Transverse colon (tissue), 3 donors: ENCODE results near the gene TTC21A.

ENCODE experiments used
- EP300 ChIP-seq: sonication (generic); formaldehyde crosslinking; IDR thresholded peaks from one replicate; pipeline ENCODE4 v1.6.1; 2017; ENCODE audit warnings: antibody characterized with exemption, low read depth
- POLR2A ChIP-seq: fragments of 450-650 bp; IDR thresholded peaks from one replicate; pipeline ENCODE4 v1.6.1; 2016; ENCODE audit warnings: antibody characterized with exemption, mild to moderate bottlenecking, moderate library complexity
- TF ChIP-seq, protein P1 (sequence below), 5 experiments: fragments of 200-600 bp in 3 of 5; fragments of 450-650 bp in 2 of 5; sonication (generic) in 3 of 5; IDR thresholded peaks; 1 replicate in 2 of 5; 2 replicates in 3 of 5; pipeline ENCODE4 v1.5.1; 2016 to 2017; ENCODE audit warnings: antibody characterized with exemption in 5 of 5, inconsistent platforms in 3 of 5, mild to moderate bottlenecking in 2 of 5, moderate library complexity in 1 of 5

DNA sequence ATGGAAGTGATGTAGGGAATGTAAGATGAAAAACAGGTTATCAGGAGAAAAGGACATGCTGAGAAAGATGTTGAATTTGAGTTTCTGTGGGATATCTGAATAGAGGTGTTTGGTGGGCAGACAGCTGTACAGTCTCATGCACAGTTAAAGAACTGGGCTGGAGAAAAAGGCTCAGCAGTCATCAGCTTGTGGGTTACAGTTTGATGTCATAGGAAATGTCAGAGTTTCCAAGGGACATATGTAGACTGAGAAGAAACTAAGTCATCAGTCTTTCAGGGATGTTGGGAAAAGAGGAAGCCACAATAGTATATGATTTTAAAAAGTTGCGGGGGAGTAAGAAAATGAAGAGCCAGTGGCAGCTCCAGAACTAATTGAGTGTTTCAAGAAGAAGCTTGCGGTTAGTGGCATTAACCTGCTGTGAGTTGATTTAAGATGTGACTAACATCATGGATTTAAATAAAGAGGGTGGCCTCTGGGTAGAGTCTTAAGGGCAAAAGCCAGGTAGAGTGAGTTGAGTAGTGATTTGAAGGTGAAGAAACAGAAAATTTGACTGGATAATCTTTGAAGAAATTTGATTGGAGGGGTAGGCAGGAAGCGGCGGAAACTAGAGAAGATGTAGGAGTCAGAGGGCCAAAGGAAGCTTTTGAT lies 24.7 kb upstream of the TTC21A start:
- TF ChIP-seq POLR2A (no peak), EP300 (no peak)
- TF ChIP-seq, protein P1, sequence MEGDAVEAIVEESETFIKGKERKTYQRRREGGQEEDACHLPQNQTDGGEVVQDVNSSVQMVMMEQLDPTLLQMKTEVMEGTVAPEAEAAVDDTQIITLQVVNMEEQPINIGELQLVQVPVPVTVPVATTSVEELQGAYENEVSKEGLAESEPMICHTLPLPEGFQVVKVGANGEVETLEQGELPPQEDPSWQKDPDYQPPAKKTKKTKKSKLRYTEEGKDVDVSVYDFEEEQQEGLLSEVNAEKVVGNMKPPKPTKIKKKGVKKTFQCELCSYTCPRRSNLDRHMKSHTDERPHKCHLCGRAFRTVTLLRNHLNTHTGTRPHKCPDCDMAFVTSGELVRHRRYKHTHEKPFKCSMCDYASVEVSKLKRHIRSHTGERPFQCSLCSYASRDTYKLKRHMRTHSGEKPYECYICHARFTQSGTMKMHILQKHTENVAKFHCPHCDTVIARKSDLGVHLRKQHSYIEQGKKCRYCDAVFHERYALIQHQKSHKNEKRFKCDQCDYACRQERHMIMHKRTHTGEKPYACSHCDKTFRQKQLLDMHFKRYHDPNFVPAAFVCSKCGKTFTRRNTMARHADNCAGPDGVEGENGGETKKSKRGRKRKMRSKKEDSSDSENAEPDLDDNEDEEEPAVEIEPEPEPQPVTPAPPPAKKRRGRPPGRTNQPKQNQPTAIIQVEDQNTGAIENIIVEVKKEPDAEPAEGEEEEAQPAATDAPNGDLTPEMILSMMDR (IDR thresholded peaks at IDR 0.05): no peak
